ENCODE results near the gene POLR2E.
"Not testable (repeated sequence)": the region's sequence is repeated elsewhere in the genome, so short reads cannot be mapped to it uniquely, and the experiment has no call there.

The POLR2E gene

DNA sequence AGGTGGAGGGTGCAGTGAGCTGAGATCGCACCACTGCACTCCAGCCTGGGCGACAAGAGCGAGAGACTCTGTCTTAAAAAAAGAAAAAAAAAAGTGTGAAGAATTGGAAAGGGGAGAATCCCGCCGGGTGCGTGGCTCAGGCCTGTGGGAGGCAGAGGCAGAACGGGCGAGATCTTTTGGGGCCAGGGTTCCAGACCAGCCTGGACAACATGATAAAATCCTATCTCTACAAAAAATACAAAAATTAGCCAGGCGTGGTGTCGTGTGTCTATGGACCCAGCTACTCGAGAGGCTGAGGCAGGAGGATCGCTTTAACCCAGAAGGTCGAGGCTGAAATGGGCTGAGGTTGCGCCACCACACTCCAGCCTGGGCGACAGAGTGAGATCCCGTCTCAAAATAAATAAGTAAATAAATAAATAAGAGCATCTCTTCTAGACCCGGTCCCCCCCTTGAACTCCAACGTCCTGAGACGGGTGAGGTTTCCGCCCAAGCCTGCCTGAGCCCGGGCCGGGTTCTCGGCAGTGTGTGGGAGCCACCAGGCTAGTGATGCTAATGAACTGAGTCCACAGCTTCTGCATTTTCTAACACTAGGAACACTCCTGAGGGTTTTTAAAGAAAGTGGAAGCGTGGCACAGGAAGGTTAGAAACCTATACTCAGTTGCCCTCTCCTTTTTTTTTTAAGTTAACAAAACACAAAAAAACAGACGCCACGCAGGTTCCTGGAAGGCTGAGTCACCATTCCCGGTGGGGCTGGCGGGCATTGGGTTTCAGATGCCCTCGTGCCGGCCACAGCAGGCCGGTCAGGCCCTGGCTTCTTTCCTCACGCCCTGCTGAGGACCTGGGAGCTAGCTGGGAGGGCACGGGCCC lies 30.7 kb upstream of the POLR2E start:
- DNase-seq (ENCODE audit: low spot score), result no peak

DNA sequence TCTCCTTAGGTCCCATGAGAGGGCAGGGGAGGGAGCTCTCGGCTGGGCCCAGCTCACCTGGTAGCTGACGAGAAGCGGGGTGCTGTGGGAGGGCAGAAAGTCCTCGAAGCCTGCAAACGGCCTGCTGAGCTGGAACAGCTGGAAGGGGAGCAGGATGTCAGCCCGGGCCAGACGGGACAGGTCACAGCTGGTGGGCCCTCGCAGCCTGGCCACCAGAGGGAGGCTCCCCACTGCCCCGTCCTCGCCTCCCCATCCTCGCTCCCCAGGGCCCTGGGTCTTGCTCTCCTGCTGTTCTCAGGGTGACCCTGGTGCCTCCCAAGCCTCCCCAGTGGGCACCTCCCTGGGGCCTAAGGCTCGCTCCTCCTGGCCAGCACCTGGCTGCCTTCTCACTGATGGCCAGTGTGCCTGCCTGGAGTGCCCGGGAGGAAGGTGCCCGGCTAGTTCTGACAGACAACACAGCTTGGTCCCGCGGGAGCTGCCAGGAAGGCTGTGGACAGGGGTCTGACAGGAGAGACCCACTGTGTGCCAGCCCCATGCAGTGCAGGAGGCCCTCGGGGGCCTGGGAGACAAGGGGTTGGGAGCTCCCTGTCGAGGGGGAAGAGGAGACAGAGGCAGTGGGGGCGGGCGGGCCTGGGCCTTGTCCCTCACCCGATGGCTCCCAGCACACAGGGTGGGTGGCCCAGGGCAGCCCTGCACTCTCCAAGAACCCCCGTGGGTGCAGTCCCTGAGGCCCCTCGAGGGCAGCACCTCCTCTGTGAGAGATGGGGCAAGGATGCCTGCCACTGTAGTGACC lies 28.9 kb upstream of the POLR2E start:
- DNase-seq (ENCODE audit: low spot score), result no peak

DNA sequence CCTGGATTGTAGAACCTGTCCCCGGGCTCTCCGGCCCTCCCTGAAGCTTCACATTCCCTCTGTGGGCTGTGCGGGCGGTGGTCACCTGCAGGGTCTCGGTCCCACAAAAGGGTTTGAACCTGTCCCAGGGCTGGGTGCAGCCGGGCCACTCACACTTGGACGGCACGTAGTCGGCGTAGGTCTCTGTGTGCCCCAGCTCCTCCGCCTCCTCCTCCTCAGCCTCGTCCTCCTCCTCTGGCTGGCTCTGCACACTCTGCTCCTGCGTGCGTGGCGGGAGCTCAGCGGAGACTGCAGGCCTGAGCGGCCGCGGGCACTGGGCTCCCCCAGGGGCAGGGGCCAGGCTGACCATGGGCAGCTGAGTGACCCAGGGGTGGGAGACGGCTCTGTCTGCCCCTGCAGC lies 28.2 kb upstream of the POLR2E start:
- no peak for DNase-seq (ENCODE audit: low spot score)

DNA sequence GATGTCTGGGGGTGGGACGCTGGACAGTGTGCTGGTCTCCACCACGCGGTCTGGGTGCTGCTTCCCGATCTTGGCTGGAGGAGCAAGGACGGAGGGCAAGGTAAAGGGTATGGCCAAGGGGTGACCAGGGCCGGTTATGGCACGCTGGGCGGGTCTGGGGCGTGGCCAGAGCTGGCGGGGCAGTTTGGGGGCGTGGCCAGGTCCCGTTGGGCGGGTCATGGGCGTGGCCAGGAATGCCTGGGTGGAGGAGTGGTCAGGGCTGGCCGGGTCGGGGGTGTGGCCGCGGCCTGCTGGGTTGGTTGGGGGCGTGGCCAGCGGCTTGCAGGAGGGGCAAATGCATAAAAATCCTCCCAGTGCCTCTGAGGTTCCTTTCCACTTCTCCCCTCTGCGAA lies 27.8 kb upstream of the POLR2E start:
- DNase-seq (ENCODE audit: low spot score), result peak; percentile 74

DNA sequence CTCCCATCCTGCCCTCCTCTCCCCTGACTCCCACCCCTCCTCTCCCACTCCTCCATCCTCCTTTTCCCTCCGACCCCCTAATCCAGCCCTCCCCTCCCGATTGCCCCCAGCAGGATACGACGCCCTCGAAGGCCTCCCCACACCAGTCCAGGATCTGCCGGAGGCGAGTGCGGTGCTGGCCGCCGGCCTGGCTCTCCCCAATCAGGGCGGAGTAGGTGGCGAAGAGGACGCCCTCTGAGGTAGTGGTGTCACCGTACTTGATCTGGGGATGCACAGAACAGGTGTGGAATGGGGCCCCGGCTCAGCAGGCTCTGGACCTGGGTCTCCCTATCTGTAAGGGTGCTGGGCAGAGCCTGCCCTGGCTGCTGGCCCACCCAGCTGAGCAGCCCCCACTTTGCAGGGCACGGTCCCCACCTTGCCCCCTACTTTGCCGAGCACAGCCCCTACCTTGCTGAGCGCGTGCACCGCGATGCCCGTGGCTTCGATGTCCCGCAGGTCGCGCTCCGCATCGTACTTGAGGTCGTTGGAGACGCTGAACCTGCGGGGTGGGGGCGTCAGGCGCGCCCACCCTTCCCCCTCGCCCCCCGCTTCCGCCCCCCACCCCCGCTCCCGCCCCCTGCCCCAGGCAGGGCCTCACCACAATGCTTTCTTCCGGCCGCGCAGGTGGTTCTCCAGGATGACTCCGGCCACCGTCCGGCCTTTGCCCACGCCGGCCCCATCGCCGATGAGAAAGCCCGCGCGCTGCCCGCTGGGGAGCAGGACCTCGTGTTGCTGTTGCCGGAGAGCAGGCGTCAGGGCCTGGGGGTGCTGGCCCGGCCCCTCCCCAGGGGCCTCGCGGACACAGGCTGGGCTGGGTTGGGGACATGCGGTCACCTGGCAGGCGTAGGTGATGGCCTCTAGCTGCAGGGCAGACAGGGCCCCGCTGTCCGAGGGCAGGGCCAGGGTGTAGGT lies 27.1 kb upstream of the POLR2E start:
- no peak for DNase-seq (ENCODE audit: low spot score)

DNA sequence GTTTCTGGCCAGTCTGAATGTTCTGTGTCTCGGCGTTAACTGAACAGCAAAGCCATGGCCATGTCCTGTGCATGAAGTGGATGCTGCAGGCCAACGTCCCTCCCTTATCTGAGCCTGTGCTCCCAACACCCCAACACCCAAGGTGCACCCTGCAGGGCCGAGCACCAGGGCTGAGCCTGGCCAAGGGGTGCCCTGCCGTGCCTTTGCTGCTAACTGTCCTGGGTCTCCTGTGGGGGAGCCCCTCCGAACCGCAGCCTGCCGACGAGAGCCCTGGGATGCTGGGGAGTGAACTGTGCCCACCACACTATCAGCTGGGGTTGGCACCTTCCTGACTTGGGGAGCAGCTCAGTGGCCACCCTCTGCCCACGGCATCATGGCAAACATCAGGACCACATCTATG lies 26.2 kb upstream of the POLR2E start:
- DNase-seq (ENCODE audit: low spot score), result no peak

DNA sequence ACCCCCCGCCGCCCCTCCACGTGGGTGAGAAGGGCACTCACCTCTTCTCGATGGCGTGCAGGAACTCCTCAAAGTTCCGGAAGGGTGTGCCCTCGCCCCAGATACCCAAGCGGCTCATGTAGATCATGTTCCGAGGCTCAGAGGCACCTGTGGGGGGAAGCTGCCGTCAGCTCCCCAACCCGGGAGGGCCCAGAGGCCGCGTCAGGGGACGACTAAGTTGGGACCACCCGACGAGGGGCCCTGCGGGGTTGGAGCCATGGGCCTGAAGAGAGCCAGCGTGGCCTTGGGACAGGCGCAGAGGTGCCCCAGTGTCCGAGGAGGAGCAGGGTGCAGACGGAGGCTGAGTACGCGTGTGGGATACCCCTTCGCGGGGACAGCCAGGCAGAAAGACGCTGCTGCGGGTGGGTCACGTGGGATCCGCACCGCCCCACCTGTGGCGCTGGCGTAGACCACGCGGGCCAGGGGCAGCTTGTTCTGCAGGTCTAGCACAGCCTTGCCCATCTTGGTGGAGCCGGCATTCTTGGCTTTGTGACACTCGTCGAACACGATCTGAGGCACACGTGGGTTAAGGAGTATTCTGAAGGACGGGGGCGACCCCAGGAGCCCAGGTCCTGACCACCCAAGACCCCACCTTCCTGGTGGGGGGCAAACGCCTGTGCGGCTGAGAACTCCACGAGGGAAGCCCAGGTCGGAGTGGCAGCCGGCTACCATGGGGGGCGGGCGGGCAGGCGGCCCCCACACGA lies 24.5 kb upstream of the POLR2E start:
- no peak for DNase-seq (ENCODE audit: low spot score)

DNA sequence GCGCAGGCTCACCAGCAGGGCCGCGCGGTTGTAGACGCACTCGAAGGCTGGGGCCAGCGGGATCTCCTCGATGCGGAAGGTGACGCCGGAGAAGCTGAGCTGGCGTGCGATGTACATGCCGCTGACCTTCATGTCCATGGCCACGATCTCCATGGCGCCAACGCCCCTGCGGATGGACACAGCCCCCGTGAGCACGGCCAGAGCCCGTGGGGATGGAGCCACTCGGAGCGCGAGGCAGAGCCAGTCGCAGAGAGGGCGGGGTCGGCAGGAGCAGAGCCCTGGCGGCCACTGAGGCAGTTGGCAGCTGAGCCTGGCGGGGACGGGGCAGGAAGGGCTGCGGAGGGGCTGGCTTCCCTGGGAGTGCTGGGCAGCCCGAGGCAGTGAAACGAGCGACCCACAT lies 23.8 kb upstream of the POLR2E start:
- no peak for DNase-seq (ENCODE audit: low spot score)

DNA sequence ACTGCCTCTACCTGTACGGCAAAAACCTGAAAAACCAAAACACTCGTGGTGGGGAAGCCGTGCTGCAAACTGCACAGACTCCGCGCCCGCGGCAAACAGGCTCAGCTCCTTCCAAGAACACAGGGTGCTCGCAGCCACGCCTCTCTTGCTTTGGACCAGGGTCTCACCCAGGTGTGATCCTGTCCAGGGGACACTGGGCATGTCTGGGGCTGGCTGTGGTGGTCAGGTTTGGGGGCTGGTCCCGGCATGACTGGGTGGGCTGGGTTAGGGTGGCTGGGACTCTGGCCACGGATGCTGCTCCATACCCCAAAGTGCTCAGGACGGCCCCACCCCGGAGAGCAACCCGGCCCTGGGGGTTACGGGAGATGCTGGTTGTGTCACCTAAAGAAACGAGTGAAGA lies 22.5 kb upstream of the POLR2E start:
- no peak for DNase-seq (ENCODE audit: low spot score)

DNA sequence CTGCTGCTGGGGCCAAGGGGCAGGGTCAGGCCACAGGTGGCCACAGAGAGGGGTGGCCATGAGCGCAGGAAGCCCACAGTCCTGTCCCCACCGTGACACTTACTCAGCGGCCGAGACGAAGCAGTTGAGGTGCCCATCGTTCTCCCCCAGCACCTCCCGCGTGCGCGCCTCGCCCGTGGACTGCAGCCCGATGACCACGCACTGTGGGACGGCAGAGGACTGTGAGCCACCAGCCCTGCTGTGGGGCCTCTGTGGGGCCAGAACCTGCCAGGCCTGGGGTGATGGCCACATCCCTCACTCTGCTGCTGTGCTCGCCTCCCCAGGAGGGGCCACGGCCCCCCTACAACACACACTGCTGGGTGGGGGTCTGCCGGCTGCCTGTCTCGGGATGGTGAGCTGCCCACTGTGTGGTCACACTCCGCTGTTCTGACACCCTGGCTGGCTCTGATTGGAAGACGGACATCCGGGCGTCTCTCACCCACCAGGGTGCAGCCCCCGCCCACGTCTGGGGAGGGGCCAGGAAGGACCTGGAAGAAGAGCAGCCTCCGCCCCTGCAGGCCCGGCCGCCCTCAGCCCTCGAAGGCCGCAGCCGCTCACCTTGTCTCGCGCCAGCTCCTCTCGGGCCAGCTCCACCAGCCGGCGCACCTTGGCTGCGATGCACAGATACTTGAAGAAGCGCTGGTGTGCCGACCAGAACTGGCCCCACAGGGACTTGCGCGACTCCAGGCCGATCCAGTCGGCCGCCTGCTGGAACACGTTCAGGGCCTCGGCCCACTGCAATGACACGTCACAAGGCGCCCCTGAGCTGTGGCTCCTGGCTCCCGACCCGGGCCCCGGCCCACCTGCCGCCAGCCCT lies 21.8 kb upstream of the POLR2E start:
- DNase-seq (ENCODE audit: low spot score), result no peak

DNA sequence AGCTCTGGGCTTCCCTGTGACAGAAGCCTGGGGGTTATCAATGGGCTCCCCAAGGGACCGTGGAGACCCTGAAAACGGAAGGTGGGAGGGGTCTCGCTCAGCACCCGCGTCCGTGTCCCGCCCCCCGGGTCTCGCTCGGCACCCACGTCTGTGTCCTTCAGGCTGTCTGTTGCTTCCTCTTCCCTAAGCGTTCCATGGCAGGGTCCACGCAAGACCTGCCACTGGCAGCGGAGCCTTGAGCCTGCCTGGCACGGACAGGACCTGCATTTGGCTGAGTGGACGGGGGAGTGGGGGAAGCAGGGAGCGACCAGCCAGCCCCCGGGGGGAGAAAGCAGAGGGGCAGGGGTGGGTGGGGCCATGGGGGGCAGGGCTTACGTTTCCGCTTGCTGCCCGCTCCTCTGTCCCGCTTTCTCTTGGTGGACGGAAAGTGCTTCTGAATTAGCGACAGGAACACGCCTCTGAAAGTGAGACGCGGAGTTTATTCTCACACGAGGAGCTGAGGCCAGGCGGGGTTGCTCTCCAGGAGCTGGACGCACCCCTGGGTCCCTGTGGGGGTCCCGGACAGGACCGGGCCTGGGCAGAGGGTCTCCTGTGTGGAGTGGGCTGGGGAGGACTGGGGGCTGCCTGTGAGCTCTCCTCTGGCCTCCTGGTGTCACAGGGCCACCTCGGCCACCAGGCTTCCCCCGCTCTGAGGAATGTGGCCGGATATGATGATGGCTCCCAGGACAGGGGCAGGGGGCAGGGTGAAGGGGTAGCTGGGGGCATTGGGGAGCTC lies 20.7 kb upstream of the POLR2E start:
- no peak for DNase-seq (ENCODE audit: low spot score)

DNA sequence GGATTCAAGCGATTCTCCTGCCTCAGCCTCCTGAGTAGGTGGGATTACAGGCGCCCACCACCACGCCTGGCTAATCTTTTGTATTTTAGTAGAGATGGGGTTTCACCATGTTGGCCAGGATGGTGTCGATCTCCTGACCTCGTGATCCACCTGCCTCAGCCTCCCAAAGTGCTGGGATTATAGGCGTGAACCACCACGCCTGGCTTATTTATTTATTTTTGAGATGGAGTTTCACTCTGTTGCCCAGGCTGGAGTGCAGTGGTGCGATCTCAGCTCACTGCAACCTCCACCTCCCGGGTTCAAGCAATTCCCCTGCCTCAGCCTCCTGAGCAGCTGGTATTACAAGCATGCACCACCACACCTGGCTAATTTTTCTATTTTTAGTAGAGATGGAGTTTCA lies 19.6 kb upstream of the POLR2E start:
- not testable (repeated sequence) for DNase-seq (ENCODE audit: low spot score)

DNA sequence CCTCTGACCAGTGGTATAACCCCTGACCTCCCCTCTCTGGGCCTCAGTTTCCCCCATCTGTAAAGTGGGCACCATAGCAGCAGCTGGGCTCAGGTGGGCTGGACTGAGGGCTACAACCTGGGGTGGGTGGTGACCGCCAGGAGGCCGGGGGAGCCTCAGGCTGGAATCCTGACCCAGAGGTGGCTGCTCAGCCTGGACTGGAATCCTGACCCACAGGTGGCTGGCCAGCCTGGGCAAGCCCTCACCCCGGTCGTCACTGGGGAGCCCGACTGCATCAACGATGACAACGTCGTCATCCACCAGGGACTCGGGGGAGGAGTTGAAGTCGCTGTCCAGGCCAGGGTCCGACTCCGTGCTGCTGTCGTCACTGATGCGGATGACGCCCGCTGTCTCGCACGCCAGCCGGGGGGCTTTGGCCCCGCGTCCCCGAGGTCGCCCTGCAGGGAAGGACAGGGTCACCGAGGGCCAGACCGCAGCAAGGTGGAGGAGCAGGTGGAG lies 18.9 kb upstream of the POLR2E start:
- no peak for DNase-seq (ENCODE audit: low spot score)

DNA sequence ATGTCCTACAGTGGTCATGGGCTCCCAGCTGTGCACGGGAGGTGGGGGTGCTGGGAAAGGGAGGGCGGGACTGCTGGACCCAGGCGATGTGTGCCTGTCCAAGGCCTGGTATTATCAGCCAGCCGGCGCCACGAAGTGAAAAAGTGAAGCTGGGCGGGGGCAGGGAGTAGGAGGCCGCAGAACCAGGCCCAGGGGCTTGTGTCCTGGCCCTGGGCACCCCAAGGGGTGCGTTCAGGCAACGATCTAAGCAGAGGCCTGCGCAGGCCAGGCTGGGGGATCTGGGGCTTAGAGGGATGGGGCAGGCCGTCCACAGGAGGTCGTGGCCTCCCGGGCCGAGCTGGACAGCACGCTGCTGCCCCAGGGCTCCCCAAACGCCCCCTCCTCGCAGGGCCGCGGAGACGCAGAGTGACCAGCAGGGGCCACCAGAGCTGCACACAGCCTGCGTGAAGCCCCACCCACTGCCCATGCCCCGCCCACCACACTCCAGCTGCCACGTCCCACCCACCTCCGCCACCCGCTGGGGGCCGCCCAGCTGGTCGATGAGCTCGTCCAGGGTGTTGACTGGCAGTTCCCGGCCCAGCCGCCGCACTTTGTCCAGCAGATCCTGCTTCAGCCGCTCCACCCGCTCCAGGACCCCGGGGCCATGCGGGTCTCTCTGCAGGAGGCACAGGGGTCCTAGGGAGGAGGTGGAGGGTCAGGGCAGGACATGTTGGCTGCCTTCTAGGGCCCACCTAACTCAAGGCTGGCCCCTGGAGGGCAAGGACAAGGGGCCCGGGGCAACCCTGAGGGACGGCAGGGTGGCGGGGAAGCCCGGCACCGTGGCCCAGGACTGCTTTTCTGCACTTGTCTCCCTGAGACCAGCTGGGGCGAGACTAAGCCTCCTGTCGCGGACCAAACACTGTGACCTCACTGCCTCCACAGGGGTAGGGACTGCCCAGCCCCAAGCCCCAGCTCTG lies 18.1 kb upstream of the POLR2E start:
- peak; percentile 87 for DNase-seq (ENCODE audit: low spot score)

DNA sequence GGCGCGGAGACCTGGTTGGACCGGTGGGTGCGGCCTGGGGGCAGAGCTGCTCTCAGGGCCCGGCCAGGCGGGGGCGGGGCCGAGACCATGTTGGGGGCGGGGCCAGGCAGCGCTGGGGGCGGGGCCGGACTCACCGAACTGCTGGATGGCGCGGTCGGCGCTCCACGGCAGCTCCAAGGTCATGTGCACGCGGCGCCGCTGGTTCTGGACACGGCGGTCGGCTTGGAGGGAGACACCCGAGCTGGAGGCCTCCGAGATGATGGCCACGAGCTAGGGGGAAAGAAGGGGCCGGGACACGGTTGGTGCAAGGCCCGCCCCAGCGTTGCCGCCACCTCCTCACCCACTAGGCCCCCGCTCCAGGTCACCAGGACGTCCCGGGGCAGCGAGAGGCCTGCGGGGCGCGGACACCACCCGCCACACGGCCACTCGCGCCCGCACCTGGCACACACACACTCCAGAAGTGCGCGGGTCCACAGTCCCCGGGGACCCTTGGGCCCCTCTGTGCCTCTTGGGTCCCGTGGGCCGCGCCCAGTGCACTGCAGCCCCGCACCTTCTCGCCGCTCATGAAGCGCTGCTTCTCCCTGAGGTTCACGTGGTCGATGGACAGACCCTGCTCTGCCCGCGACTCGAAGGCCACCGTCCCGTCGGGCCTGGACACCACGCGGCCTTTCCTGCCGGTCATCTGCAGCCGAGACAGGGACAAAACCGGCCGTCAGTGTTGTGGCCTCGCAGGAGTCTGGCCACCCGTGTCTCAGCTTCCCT lies 17.3 kb upstream of the POLR2E start:
- DNase-seq (ENCODE audit: low spot score), result no peak

DNA sequence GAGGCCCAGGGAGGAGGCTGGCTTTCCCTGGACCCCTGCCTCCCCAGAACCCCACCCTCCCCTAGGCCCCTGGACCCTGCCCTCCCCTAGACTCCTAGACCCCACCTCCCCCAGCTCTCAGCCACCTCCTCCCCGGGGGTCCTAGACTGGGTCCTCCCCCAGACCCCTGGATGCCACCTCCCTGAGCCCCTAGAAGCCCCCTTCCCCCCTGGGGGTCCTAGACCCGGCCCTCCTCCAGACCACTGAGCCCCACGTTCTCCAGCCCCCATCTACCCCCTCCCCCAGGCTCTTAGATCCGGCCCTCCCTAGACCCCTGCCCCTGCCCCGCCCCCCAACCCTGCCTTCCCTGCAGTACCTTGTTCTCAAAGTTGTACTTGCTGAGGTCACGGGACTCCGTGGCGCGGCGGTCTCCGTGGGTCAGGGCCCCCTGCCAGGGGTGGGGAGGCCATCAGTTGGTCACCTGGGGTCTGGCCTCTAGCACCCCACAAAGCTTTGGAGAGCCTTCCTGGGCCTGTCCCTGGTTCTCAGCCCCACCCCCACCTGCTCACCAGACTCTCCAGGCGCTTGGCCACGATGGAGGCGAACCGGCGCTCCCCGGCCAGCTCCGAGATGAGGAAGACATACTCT lies 16.6 kb upstream of the POLR2E start:
- DNase-seq (ENCODE audit: low spot score), result no peak

Measured in NAMALWA (cell line).